ENCODE data around the gene INO80B.

- TF ChIP-seq, protein P1, sequence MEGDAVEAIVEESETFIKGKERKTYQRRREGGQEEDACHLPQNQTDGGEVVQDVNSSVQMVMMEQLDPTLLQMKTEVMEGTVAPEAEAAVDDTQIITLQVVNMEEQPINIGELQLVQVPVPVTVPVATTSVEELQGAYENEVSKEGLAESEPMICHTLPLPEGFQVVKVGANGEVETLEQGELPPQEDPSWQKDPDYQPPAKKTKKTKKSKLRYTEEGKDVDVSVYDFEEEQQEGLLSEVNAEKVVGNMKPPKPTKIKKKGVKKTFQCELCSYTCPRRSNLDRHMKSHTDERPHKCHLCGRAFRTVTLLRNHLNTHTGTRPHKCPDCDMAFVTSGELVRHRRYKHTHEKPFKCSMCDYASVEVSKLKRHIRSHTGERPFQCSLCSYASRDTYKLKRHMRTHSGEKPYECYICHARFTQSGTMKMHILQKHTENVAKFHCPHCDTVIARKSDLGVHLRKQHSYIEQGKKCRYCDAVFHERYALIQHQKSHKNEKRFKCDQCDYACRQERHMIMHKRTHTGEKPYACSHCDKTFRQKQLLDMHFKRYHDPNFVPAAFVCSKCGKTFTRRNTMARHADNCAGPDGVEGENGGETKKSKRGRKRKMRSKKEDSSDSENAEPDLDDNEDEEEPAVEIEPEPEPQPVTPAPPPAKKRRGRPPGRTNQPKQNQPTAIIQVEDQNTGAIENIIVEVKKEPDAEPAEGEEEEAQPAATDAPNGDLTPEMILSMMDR (IDR thresholded peaks at IDR 0.05; ENCODE audit: insufficient read depth, low read length): no peak
- TF ChIP-seq REST (IDR thresholded peaks at IDR 0.05; ENCODE audit: insufficient replicate concordance, low read depth): peak; percentile 68
Observed at GRCh38 chr2:74501335-74502071, 46.6 kb downstream of the INO80B start.

Measured in HL-60 (cell line).